ENCODE data around the gene ICA1L.

The ICA1L gene

DNA sequence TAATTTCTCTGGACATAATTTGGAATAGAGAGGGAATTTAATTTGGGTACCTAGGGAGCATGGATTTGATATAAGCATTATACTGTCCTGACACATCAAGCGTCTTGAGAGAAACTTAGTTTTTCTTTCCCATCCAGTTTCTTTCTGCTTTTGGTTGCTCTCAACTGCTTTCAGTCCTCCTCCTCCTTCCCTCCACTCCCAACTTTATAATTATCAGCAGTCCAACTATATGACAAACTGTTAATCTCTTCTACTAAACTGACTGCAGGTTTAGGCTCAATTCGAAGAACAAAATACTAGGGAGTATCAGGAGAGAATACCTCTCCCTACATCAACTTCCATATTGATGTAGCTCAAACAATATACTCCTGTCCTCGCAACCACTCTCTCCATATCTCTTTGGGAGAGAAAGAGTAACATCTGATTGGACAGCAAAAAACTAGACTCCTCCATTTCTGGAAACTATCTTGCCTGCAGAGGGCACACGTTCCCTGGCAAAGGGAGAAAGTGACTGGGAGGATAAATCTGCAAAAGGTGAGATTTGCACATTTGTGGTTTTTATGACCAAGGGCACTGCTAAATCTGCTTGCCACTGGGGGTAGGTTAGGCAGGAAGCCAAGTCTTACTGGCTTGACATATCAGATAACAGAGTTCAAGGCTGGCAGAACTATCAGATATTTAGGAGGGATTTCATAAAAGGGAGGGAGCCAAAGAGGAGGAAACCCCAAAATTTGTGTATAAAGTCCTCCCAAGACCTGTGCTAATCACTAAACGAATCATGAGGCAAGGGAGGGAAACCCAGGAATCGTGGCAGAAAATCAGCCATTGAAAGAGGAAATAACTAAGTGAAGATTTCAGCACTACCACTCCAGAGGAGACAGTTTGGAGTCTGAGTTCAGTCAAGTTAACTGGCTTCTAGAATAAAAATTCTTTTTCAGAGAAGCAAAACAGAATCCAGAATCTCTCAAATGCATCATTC lies 40.0 kb downstream of the ICA1L start (continued):
- TF ChIP-seq, protein P1, sequence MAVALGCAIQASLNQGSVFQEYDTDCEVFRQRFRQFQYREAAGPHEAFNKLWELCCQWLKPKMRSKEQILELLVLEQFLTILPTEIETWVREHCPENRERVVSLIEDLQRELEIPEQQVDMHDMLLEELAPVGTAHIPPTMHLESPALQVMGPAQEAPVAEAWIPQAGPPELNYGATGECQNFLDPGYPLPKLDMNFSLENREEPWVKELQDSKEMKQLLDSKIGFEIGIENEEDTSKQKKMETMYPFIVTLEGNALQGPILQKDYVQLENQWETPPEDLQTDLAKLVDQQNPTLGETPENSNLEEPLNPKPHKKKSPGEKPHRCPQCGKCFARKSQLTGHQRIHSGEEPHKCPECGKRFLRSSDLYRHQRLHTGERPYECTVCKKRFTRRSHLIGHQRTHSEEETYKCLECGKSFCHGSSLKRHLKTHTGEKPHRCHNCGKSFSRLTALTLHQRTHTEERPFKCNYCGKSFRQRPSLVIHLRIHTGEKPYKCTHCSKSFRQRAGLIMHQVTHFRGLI (tag by site-specific recombination; IDR thresholded peaks at IDR 0.05), result no peak
- TF ChIP-seq ZNF626 (tag by site-specific recombination; IDR thresholded peaks at IDR 0.05), result no peak
- TF ChIP-seq ELK4 (IDR thresholded peaks at IDR 0.05; ENCODE audit: borderline replicate concordance, low read depth, low read length), result no peak
- no peak for TF ChIP-seq ZNF37A (tag by site-specific recombination; IDR thresholded peaks at IDR 0.05)
- no peak for TF ChIP-seq ZNF23 (tag by site-specific recombination; IDR thresholded peaks at IDR 0.05; ENCODE audit: borderline replicate concordance)
- peak; percentile 90 for TF ChIP-seq ZNF654 (tag by site-specific recombination; IDR thresholded peaks at IDR 0.05; ENCODE audit: low read depth)
- peak; percentile 88 for TF ChIP-seq CTCF (tag by site-specific recombination; IDR thresholded peaks at IDR 0.05)
- peak; percentile 95 for TF ChIP-seq GFI1B (tag by site-specific recombination; IDR thresholded peaks at IDR 0.05)
- TF ChIP-seq TRIM28 (IDR thresholded peaks at IDR 0.05; ENCODE audit: borderline replicate concordance, low read length), result peak; percentile 79; the same call in 1 of the 2 replicates
- TF ChIP-seq ZNF2 (tag by site-specific recombination; IDR thresholded peaks at IDR 0.05), result 0 out of 2 replicates have a peak, but pooled peaks have one; percentile 31
- TF ChIP-seq GLIS1 (tag by site-specific recombination; IDR thresholded peaks at IDR 0.05), result peak; percentile 29; the same call in 1 of the 2 replicates
- peak; percentile 54 for TF ChIP-seq ZBTB20 (tag by site-specific recombination; IDR thresholded peaks at IDR 0.05)
- TF ChIP-seq PATZ1 (tag by site-specific recombination; IDR thresholded peaks at IDR 0.05), result peak; percentile 30; the same call in 1 of the 2 replicates
- TF ChIP-seq ZNF501 (tag by site-specific recombination; IDR thresholded peaks at IDR 0.05), result 0 out of 2 replicates have a peak, but pooled peaks have one; percentile 21

DNA sequence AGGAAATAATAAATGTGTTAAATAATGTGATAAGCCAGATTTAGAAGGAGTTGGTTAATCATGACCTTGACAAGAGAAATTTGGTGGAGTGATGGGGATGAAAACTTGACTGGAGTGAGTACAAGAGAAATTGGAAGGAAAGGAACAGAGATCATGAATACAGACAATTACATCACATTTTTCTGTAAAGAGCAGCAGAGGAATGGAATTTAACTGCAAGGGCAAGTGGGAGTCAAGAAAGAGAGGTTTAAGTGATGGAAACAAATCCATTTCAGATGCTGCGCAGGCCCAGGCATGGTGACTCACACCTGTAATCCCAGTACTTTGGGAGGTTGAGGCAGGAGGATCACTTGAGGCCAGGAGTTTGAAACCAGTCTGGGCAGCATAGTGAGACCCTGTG lies 46.7 kb downstream of the ICA1L start:
- TF ChIP-seq ZBTB1 (tag by site-specific recombination; IDR thresholded peaks at IDR 0.05) (no peak), PRDM1 (tag by site-specific recombination; IDR thresholded peaks at IDR 0.05) (0 out of 2 replicates have a peak, but pooled peaks have one; percentile 42), ZNF18 (tag by site-specific recombination; IDR thresholded peaks at IDR 0.05) (no peak)
- ChIA-PET CTCF (no interaction called here), POLR2A (no interaction called here)
- Histone ChIP-seq H3K27ac (ENCODE audit: extremely low read depth, low read depth, low read length) (no peak overlapping the region), H3K9me3 (ENCODE audit: control insufficient read depth, insufficient read depth, low read depth, low read length) (no peaks in the 10 kb centered on the region), H3K4me3 (ENCODE audit: low read depth, low read length) (no peak overlapping the region), H3K4me1 (ENCODE audit: control insufficient read depth, insufficient read depth, low read length) (peaks cover 7% of the 10 kb centered on the region), H3K36me3 (ENCODE audit: control insufficient read depth in 2 of 2, insufficient read depth in 1 of 2, low read length in 2 of 2) (no peaks in the 10 kb centered on the region)

All from HEK293 (cell line).